G401.6 (cell line): ENCODE data around the gene PANK2.
"Not testable (repeated sequence)": the region's sequence is repeated elsewhere in the genome, so short reads cannot be mapped to it uniquely, and the experiment has no call there.

ENCODE experiments used
- FAIRE-seq: peaks from 2 replicates; lab custom pipeline; 2012; peaks lifted over from hg19 to GRCh38; lab: Jason Lieb, UNC

Gene PANK2

DNA sequence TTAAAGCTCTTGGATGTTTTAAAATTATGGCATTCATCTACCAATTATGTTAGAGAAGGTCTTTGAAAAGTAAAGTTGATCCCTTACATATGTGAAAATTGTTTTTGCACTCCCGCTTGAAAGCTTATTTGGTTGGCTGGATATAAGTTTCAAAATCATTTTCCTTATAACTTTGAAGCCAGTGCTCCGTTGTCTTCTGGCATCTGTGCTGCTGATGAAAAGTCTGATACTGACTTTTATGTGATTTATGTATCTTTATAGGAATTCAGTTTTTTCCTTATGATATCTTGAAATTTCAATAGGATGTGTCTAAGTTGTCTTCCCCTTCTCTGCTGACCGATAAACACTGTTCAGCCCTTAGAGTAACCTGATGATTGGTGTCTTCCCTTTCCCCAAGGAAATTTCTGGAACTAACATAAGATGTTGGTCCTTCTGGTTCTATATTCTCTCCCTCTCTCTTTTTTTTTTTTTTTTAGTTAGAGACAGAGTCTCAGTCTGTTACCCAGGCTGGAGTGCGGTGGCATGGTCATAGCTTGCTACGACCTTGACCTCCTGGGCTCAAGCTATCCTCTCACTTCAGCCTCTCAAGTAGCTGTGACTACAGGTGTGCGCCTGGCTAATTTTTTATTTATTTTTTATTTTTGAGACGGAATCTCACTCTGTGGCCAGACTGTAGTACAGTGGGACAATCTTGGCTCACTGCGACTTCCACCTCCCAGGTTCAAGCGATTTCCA lies 12.7 kb downstream of the PANK2 start:
- FAIRE-seq = no peak

DNA sequence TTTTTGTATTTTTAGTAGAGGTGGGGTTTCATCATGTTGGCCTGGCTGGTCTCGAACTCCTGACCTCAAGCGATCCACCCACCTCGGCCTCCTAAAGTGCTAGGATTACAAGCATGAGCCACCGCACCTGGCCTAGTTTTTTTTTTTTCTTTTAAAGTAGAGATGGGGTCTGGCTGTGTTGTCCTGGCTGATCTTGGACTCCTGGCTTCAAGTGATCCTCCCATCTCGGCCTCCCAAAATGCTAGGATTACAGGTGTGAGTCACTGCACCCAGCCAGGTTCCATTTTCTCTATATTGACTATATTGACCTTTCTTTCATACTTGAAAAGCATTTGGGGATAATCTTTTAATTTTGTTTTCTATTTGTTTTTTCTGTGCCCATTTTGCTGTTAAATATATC lies 13.3 kb downstream of the PANK2 start:
- FAIRE-seq = no peak

DNA sequence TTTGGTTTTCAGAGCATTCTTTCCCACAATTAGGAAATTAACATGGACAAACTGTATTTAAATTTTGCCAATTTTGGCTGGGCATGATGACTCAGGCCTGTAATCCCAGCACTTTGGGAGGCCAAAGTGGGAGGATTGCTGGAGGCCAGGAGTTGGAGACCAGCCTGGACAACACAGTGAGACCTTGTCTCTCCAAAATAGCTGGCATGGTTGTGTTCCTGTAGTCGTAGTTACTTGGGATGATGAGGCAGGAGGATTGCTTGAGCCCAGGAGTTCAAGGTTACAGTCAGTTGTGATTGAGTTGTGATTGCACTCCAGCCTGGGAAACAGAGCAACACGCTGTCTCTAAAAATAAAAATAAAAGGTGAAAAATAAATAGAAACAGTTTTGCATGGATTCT lies 15.0 kb downstream of the PANK2 start:
- no peak for FAIRE-seq

DNA sequence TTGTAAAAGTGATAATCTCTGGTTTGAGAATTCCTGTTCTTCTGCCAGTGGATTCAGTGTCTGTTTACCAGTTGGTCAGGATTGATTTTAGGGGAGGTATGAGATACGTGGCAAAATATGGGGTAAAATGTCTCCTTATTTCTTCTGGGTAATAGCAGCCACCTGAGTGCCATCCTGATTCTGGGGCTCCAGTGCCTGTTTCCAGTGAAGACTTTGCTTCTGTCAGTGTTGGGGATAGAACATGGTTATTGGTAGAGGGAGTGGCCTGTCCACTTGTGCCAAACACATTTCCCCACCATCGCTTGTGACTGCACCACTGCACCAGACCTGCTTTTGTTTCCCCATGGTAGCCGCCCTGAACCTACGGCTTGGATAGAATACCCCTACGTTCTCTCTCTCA lies 15.7 kb downstream of the PANK2 start:
- no peak for FAIRE-seq

DNA sequence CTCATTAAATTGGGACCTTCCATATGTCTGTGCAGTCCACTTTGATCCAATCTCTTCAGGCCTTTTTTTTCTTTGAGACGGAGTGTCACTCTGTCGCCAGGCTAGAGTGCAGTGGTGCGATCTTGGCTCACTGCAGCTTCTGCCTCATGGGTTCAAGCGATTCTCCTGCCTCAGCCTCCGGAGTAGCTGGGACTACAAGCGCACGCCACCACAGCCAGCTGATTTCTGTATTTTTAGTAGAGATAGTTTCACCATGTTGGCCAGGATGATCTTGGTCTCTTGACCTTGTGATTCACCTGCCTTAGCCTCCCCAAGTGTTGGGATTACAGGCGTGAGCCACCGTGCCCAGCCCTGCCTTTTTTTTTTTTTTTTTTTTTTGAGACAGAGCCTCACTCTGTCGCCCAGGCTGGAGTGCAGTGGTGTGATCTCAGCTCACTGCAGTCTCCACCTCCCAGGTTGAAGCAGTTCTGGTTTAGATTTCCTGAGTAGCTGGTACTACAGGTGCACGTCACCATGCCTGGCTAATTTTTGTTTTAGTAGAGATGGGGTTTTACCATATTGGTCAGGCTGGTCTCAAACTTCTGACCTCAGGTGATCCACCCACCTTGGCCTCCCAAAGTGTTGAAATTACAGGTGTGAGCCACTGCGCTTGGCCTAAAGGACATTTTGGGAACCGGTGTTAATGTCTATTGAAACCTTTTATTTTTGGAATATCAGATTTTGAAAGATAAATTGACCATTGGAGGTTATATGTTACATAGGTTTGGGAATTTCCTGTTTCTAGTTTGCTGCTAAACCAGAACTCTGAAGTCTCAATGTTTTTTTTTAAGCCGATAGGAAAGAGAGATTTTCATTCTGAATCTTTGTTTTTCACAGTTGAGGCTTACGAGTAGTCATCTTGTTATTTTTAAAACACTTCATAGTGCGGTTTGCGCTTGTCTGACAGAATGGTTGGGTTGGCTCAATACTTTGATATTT lies 17.8 kb downstream of the PANK2 start:
- not testable (repeated sequence) for FAIRE-seq

DNA sequence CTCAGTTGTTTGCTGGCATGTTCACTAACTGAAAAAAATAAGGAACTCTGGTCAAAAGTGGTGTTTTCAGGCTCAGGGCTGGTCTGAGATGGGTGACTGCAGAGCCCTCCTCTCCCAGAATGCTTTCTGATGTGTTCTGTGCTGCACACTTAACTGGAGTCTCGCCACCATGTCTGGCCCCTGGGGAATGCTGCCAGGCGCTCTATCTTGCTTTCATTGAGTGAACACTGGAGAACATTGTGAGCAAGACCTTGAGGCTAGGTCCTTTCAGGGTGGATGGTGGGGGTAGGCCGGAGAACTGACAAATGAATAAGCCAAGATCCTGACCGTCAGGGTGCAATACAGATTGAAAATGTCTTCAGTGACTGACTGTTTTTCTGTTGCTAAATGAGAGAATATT lies 19.5 kb downstream of the PANK2 start:
- FAIRE-seq = no peak

DNA sequence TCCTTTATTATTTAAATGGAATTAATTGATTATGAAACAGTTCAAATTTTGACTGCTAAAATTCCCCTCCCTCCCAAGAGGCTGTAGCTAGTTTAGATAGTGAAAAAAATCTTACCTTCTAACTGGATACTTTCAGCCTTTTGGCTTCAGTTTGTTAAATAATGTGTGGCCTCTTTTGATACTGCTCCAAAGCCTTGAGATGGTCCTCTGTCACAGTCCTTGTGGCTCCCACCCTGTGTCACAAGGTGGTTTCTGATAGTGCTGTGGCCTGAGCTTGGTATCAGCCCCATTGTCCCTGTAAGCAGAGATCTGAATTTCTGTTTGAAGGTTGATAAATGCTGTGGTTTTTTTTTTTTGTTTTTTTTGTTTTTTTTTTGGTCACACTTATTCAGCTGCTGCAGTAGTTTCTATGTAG lies 20.8 kb downstream of the PANK2 start:
- no peak for FAIRE-seq

DNA sequence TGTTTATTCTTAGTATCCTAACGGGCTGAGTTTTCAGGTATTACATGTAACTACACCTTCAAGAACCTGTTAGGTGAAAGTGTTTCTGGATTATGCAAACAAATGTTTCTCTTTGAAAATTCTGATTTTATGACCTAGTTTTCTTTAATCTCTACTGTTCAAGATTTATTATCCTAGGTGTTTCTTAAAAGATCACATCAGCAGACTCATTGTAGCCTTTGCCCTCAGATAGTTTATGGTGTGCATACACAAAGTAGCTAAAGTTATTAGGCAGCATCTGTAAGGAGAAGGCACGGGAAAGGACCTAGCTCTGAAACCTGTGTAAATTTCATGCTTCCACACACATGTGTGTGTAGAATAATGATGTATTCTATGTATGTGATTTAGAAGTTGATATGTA lies 21.7 kb downstream of the PANK2 start:
- FAIRE-seq = no peak

DNA sequence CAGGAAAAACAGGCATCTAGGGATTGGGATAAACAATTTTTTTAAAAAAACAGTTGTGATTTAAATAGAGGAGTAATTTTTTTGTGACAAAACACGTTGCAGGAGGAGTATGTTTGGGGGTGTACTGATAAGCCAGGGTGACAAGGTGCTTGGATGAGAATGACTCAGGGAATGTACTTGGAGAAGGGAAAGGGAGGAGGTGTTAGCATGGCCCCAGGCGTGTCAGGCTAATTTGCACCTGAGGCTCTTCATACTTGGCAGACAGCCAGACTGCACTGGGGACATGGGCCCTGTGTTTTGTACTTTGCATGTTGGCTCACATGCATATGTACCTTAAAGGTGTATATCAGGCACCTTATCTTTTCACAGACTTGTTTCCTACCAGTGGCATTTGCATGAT lies 22.8 kb downstream of the PANK2 start:
- FAIRE-seq = no peak

DNA sequence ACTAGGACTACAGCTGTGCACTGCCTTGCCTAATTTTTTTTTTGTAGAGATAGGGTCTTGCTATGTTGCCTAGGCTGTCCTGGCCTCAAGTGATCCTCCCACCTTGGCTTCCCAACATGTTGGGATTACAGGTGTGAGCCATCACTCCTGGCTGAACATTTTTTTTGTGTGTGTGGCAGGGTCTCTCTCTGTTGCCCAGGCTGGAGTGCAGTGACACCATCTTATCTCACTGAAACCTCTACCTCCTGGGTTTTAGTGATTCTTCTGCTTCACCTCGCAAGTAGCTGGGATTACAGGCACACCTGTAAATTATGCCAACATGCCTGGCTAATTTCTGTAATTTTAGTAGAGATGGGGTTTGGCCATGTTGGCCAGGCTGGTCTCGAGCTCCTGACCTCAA lies 25.3 kb downstream of the PANK2 start:
- FAIRE-seq = no peak

DNA sequence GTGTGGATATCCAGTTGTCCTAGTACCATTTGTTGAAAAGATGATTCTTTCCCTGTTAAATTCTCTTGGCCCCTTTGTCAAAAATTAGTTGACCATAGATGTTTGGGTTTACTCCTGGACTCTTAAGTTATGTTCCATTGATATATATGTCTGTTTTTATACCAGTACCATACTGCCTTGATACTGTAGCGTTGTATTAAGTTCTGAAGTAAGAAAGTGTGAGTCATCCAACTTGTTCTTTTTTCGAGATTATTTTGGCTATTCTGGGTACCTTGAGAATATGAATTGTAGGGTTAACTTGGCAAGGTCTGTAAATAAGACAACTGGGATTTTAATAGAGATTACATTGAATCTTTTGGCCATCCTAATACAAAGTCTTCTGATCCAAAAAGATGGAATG lies 26.5 kb downstream of the PANK2 start:
- FAIRE-seq = no peak

DNA sequence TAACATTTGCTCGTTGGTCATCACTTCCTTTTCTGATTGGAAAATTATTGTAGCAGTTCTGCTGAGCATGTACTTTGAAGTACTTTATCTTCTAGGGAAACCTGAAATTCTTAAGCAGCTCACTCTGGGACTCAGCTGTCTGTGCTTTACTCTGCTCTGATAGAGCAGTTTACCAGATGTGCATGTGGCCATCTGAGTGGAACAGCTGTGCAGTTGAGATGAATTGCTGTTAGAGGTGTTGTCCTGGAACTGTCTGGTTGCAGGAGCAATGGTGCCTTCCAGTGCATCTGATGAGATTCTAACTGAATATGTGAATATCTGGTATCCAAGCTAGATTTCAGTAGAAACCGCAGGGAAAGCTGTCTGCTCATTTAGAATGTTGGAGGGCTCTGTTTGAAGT lies 27.2 kb downstream of the PANK2 start:
- FAIRE-seq = no peak

DNA sequence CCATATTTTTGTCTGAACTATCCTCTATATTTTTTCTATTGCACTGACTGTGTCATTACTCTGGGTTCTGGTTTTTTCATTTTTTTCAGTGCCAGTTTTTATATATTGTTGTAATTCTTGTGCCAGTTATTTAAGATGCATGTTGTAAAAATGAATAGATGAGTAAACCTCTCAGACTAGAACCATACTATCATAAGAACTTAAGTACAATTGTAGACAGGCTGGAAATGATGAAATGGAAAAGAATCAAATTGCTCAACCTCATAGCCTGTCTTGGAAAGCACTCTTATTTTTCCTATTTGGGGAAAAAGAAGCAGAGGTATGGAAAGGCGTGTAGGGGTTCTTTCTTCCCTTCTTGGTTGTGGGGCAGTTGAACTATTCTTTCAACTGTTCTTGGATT lies 30.2 kb downstream of the PANK2 start:
- no peak for FAIRE-seq

DNA sequence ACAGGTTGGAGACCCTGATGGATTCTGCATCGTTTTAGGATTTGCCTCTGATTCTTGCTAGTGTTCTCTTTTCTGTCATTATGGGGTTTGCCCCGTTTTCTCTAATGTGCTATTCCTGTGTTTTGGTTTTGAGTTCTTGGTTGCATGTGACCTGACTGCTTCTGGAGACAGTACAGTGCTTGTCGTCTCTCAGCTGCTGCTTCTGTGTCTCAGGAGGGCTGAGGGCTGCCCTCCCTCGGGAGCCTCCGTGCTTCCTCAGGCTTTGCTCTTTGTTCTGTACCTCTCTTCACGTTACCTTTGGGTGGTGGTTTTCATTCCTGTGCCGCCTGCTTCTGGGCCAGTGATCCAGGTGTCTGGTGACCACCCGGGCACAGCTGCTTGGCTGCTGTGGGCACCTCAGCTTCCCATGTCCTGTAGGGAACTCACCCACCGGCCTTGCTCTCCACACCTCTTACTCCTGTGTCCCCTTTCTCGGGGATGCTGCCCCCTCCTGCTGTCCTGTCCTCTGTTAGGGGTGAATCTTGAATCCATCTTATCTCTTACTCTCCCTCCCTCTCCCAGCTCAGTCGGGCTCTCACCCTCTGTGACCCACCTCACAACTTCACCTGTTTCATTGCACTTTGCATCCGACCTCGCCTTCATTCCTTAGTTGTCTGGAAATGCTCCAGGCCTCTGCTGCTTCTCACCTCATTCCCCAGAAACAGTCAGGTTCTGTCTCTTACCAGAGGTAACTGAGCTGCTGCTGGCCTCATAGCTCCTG lies 33.2 kb downstream of the PANK2 start:
- no peak for FAIRE-seq

DNA sequence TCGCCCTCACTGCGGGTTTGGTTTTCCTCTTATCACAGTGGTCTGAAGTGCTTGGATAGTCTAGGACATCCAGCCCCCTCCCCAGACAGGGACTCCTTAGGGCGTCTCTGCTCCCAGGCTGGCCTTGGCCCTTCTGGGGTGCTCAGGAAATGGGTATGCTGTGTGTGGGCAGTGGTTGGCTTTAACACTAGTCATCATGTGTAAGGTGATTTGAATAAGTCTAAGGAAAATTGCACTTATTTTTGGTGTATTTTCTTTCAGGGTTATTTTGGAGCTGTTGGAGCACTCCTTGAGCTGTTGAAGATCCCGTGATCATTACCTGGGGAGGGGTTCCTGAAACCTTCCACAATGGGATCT lies 33.8 kb downstream of the PANK2 start:
- no peak for FAIRE-seq

DNA sequence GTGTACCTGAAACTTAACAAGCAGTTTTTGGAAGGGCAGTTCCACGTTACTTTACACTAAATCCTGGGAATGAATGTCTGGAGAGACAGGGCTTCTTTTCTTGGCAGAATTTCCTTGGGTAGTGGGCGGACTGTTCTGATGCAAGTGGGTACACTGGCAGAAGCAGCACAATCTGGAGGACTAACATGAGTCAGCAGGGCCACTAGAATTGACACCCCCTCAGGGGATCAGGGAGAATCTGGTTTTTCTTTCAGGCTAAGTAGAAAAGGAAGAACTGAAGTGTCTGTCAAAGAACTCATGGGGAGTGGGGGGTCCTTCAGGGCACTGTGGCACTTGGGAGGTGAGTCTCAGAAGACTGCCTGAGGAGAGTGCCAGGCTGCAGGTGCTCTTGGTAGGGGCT lies 34.6 kb downstream of the PANK2 start:
- FAIRE-seq = no peak

DNA sequence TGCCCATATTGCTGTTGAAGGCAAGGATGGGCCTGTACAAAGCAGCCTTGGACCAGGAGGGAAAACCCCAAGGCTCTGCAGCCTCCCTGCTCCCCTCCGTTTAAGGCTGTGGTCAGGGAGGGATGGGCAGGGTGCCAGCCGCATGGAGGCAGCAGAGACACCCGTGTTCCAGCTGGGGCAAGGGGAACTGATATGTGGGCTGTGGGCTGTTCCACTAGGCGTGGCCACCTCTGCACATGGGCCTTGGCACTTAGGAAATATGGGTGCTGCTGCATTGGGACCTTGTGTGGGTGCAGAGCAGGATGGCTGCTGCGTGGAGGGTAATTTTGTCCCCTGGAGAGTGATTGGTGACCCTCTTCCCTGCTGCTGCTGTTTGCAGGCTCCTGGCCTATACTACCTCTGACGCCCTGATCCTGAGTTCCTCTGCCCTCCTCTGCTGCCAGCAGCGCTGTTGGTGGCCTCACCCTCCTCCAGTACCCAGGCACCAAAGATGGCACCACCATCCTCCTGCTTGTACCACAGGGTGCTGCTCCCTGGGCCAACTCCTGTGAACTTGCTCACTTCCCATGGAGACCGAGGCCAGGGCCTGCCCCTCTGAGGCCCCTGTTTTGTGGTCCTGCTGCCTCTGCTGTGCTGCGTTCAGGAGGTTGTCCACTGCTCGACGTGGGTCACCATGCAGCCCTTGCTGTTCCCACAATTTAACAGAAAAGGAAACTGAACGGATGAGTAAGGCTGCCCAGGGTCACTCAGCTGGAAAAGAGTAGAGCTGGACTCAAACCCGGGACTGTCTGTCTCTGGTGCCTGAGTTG lies 35.3 kb downstream of the PANK2 start:
- no peak for FAIRE-seq

DNA sequence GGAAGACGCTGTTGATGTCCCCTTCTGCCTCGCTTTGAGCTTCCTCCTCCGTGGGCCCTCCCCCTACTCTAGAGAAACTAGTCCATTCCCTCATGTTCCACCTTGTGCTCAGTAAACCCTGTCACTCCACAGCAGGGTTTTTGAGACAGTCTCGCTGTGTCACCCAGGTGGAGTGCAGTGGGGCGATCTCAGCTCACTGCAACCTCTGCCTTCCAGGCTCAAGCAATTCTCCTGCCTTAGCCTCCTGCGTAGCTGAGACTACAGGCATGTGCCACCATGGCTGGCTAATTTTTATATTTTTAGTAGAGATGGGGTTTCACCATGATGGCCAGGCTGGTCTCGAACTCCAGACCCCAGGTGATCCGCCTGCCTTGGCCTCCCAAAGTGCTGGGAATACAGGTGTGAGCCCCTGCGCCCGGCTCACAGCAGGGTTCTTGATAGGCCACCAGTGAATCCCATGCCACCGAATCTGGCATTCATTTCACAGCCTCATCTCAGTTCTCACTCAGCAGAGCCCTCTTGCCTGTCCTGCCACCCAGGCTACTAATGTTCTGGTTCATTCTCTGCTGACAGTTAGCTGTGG lies 36.0 kb downstream of the PANK2 start:
- FAIRE-seq = no peak

DNA sequence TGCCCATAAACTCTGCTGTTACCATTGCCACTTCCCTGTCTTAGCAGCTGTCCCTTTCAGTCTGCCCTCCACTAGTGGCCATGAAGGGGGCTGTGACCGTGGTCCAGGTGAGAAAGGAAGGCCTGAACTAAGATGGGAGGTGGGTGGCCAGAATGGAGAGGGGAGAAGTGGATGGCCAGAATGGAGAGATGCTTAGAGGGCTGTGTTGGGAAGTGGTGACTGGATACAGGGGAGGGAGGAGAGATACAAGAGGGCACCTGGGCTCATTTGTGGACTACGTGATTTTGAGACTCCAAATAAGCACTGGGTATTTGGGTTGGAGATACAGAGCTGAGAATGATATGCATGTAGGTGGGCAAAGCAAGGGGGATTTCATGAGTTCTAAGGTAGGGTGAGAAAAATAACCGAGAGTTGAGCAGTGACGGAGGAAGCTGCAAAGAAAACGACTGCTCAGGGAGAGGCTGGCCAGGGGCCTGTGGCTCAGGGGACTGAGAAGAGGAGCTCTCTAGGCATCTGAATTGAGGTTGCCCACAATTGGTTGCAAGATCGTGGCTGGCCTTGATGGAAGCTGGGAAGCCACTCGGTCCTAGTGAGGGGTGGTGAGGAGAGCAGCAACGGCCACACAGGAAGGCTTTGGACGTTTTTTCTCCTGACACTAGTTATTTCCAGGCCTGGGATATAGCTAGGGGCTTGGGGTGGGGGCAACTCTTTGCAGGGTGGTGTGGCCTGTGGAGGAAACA lies 36.9 kb downstream of the PANK2 start:
- no peak for FAIRE-seq

DNA sequence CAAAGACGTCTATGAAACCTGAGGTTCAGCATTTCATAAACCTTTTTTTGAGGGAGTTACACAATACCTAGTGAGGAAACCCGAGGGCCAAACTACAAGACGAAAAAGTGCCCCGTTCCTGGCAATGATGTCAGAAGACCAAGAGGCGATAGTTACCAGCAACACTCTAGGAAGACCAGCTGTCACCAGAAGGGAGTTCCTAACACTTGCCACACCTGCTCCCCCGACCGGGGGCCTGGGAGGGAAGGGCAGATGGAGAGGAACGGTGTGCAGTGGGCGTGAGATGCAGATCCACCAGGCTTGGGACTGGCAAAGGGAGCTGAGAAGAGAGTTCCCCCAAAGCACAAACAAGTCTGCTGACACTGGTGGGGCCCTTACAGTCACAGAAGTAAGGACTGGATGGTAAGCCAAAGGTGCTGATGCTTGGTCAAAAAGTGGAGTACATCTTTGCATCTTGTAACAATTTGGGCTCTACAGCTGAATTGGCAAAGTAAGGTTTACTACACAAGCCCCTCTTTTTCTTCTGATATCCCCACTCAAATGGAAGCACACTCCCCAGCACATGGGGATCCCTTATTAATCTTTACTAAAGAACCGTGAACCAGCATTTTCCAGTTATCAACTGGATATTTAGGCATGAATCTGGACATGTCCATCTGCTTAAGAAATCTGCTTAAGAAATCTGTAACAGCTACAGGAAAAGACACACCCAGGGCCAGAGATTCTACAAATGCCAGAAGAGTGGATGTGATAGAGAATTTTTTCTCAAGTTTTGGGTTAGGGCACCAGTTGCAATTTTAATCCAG lies 38.5 kb downstream of the PANK2 start:
- no peak for FAIRE-seq
